ENCODE data around the gene SLC26A5. TPM values are rescaled to one million over a fixed set of nuclear protein-coding genes. Genes with fewer than 3 reads are reported as not detected.

Gene SLC26A5
- total RNA-seq, 1 donor from 2014 or later: not detected

- intact Hi-C loops (cut with DNase I): loop anchor here (10.0 kb wide), 1 partner anchor 55 kb away; no protein-coding TSS in a partner anchor
- no peak for DNase-seq
- no peak for ATAC-seq (ENCODE audit: poor library complexity)
Measured at GRCh38 chr7:103369432-103369831, 76.6 kb downstream of the SLC26A5 start.

GRCh38 chr7:103349805-103350204, 96.2 kb downstream of the SLC26A5 start:
- DNase-seq (no peak), ATAC-seq (ENCODE audit: poor library complexity) (no peak)
- intact Hi-C loops (cut with DNase I): no loop called here

GRCh38 chr7:103348959-103349358, 97.0 kb downstream of the SLC26A5 start:
- no peak for ATAC-seq (ENCODE audit: poor library complexity)
- intact Hi-C loops (cut with DNase I): no loop called here

GRCh38 chr7:103348452-103348851, 97.6 kb downstream of the SLC26A5 start:
- no peak for DNase-seq
- no peak for ATAC-seq (ENCODE audit: poor library complexity)
- intact Hi-C loops (cut with DNase I): no loop called here

More at GRCh38 chr7:103348959-103349358, 97.0 kb downstream of the SLC26A5 start:
- no peak for DNase-seq

- intact Hi-C loops (cut with DNase I): no loop called here
- ATAC-seq (ENCODE audit: poor library complexity): peak; percentile 89
Measured at GRCh38 chr7:103347507-103348267, 98.3 kb downstream of the SLC26A5 start, which contains the start of gene PSMC2. Gene PSMC2, plus strand, starts transcription at chr7:103347643. Its CDS starts 69 bp downstream, at chr7:103347712.

GRCh38 chr7:103346396-103346795, 99.6 kb downstream of the SLC26A5 start:
- no peak for ATAC-seq (ENCODE audit: poor library complexity)
- intact Hi-C loops (cut with DNase I): no loop called here
- DNase-seq: no peak

More at GRCh38 chr7:103347507-103348267, 98.3 kb downstream of the SLC26A5 start, which contains the start of gene PSMC2:
- DNase-seq: peak; percentile 79

- intact Hi-C loops (cut with DNase I): no loop called here
- ATAC-seq (ENCODE audit: poor library complexity): peak; percentile 94
- DNase-seq: peak; percentile 91
Measured at GRCh38 chr7:103344453-103345149, 101.4 kb downstream of the SLC26A5 start, which contains the start of gene DNAJC2. Gene DNAJC2, minus strand, starts transcription at chr7:103344767. Its CDS starts 145 bp downstream, at chr7:103344622.

- intact Hi-C loops (cut with DNase I): no loop called here
- no peak for DNase-seq
- peak; percentile 4 for ATAC-seq (ENCODE audit: poor library complexity)
Measured at GRCh38 chr7:103343758-103344452, 102.1 kb downstream of the SLC26A5 start.

- ATAC-seq (ENCODE audit: poor library complexity): no peak
- intact Hi-C loops (cut with DNase I): no loop called here
- DNase-seq: no peak
Measured at GRCh38 chr7:103343332-103343731, 102.7 kb downstream of the SLC26A5 start.

GRCh38 chr7:103341466-103341865, 104.5 kb downstream of the SLC26A5 start:
- ATAC-seq (ENCODE audit: poor library complexity): no peak
- DNase-seq: no peak
- intact Hi-C loops (cut with DNase I): no loop called here

- intact Hi-C loops (cut with DNase I): no loop called here
- ATAC-seq (ENCODE audit: poor library complexity) (no peak), DNase-seq (no peak)
Measured at GRCh38 chr7:103338864-103339263, 107.1 kb downstream of the SLC26A5 start.

GRCh38 chr7:103336761-103337160, 109.2 kb downstream of the SLC26A5 start:
- intact Hi-C loops (cut with DNase I): no loop called here
- DNase-seq (no peak), ATAC-seq (ENCODE audit: poor library complexity) (no peak)

GRCh38 chr7:103325744-103326143, 120.3 kb downstream of the SLC26A5 start:
- DNase-seq (no peak), ATAC-seq (ENCODE audit: poor library complexity) (no peak)
- intact Hi-C loops (cut with DNase I): no loop called here

Other genes with a start within 250 kb of the SLC26A5 start
- gene PMPCB, start 148.8 kb downstream of the SLC26A5 start, total RNA-seq: 73.7 TPM
- gene DNAJC2, start 101.4 kb downstream of the SLC26A5 start, total RNA-seq: 11.9 TPM
- gene PSMC2, start 98.6 kb downstream of the SLC26A5 start, total RNA-seq: 120 TPM

All from Right ventricle myocardium superior (tissue), 1 donor.